Neural cell (in vitro differentiated cells): Measurements from ENCODE around the gene ARRB1.

ENCODE experiments used
- EP300 ChIP-seq: fragments of 450-650 bp; conservative IDR thresholded peaks from 2 replicates; pipeline ENCODE4 v1.6.1; 2014; ENCODE audit warnings: antibody characterized with exemption, mild to moderate bottlenecking, moderate library complexity; ENCODE audit not compliant: poor library complexity, severe bottlenecking
- EZH2 ChIP-seq: fragments of 200-600, 300-800 bp; shearing (Covaris generic), sonication (generic); IDR thresholded peaks from 2 replicates; pipeline ENCODE4 v1.6.1; 2014; ENCODE audit warnings: antibody characterized with exemption, low read length, borderline replicate concordance, mild to moderate bottlenecking; ENCODE audit not compliant: insufficient read depth, poor library complexity, severe bottlenecking
- POLR2AphosphoS5 ChIP-seq: IDR thresholded peaks from 2 replicates; pipeline ENCODE4 v1.6.1; 2012
- SMC3 ChIP-seq: fragments of 450-650 bp; conservative IDR thresholded peaks from 2 replicates; pipeline ENCODE4 v1.6.1; 2014; ENCODE audit warnings: antibody characterized with exemption, mild to moderate bottlenecking, moderate library complexity; ENCODE audit not compliant: poor library complexity
- TAF1 ChIP-seq: IDR thresholded peaks from 2 replicates; pipeline ENCODE4 v1.6.1; 2012; ENCODE audit warnings: low read depth
- TF ChIP-seq, protein P1 (sequence below): fragments of 450-650 bp; IDR thresholded peaks from 2 replicates; pipeline ENCODE4 v1.5.1; 2014; ENCODE audit warnings: antibody characterized with exemption, mild to moderate bottlenecking, moderate library complexity; ENCODE audit not compliant: poor library complexity, severe bottlenecking

DNA sequence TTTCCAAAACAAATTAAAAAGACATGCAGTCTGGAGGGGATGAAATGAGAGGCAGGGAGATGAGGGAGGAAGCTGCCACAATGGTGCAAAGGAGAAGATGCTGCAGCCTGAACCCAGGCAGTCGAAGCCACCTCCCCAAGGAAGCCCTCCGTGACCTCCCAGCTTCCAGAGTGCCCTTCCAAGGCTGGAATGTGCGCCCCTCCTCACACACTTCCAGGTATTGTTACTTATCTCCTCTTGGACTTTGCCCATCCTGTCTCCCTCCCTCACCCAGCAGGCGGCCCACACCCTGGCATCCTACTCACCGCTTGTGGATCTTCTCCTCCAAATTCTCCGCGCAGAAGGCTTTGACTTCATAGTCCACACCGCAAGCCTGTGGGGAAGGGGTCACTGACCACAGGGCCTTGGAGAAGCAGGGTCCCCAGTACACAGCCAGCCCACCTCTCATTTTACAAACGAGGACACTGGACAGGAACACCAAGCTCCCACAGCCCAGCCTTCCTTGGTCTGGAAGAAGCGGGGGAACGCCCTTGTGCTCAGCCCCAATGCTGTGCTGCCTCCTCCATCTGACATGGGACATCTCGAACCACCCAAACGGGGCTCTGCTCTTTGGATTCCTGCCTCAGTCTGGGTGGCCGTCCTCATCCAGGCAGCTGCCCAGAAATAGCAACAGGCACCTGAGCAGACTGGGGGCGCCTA is 70.5 kb downstream of the ARRB1 start:
- TF ChIP-seq, protein P1, sequence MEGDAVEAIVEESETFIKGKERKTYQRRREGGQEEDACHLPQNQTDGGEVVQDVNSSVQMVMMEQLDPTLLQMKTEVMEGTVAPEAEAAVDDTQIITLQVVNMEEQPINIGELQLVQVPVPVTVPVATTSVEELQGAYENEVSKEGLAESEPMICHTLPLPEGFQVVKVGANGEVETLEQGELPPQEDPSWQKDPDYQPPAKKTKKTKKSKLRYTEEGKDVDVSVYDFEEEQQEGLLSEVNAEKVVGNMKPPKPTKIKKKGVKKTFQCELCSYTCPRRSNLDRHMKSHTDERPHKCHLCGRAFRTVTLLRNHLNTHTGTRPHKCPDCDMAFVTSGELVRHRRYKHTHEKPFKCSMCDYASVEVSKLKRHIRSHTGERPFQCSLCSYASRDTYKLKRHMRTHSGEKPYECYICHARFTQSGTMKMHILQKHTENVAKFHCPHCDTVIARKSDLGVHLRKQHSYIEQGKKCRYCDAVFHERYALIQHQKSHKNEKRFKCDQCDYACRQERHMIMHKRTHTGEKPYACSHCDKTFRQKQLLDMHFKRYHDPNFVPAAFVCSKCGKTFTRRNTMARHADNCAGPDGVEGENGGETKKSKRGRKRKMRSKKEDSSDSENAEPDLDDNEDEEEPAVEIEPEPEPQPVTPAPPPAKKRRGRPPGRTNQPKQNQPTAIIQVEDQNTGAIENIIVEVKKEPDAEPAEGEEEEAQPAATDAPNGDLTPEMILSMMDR: no peak
- TF ChIP-seq EZH2 (no peak), TAF1 (no peak), SMC3 (no peak), POLR2AphosphoS5 (no peak), EP300 (no peak)
